GM12872 (cell line): ENCODE results near the gene PDE11A.

Experiments
- CTCF ChIP-seq: IDR thresholded peaks from 3 replicates; pipeline ENCODE4 v1.5.1; 2011; ENCODE audit warnings: low read depth, mild to moderate bottlenecking, low read length, moderate library complexity; ENCODE audit not compliant: insufficient read depth

PDE11A gene

GRCh38 chr2:177852389-177852788, 220.2 kb downstream of the PDE11A start:
- TF ChIP-seq CTCF: no peak

- TF ChIP-seq CTCF: no peak
Measured at GRCh38 chr2:177843188-177843587, 229.4 kb downstream of the PDE11A start.

- TF ChIP-seq CTCF: no peak
Measured at GRCh38 chr2:177842243-177842642, 230.3 kb downstream of the PDE11A start.

GRCh38 chr2:177832611-177833433, 239.8 kb downstream of the PDE11A start:
- no peak for TF ChIP-seq CTCF

- no peak for TF ChIP-seq CTCF
Measured at GRCh38 chr2:177830881-177831386, 241.6 kb downstream of the PDE11A start.

DNA sequence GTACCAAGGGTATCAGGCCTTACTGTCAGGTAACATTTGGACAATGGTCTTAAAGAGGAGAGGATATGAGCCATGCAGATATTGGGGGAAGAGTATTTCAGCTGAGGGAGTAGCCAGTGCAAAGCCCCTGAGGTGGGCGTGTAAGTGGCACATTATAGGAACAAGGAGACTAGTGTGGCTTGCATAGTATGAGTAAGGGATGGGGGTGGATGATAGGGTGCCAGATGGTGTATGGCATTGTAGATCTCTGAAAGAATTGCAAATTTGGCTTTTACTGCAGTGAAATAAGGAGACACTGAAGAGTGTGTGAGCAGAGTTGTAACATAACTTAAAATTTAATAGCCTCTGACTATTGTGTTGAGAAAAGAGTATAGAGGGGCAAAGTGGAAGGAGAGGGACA, 244.0 kb downstream of the PDE11A start:
- no peak for TF ChIP-seq CTCF

DNA sequence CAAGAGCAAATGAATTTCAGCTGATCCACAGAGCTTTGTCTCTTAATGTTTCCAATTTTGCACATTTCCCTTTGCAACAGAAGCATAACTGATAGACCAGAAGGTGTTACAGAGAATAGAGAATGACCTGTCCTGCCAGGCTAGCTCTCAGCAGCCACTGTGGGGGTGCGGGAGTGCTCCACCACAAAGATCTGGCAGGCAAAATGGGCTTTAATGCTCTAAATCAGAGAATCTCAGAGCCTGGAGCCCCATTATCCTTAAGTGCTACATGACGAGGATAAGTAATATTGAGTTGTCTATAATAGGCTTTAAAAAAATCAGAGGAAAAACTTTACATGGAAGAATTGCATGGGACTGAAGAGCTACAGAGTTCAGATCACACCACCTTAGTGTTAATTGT, 245.7 kb downstream of the PDE11A start:
- no peak for TF ChIP-seq CTCF
